Stimulated activated naive B cell treated with anti-CD40 and anti-IgM and Interleukin-4, amounts not matched to agents 10 μg/mL and 1 μg/mL and 100 μg/mL, for 72 hours (primary cell): ENCODE data around the gene RALA.
"Not testable (repeated sequence)": the region's sequence is repeated elsewhere in the genome, so short reads cannot be mapped to it uniquely, and the experiment has no call there.

Source experiments
- ATAC-seq, 2 donors: fragments of 150-1000 bp; cut with Tn5 transposase; replicated peaks; 2 replicates each; pipeline ENCODE4 v1.10.0; 2021; ENCODE audit warnings: moderate library complexity in 1 of 2
- DNase-seq: peaks from one replicate; pipeline ENCODE4 v3.0.0; 2021
- H3K27ac Mint-ChIP-seq: one replicate; pipeline ENCODE4 v1.8.0; 2022; ENCODE audit warnings: mild to moderate bottlenecking, mixed read lengths
- H3K27me3 Mint-ChIP-seq, 2 donors: one replicate each; pipeline ENCODE4 v1.8.0; 2022; ENCODE audit warnings: mixed read lengths in 2 of 2
- H3K36me3 Mint-ChIP-seq, 2 donors: one replicate each; pipeline ENCODE4 v1.8.0; 2022; ENCODE audit warnings: mixed read lengths in 2 of 2, mild to moderate bottlenecking in 1 of 2
- H3K4me1 Mint-ChIP-seq, 2 donors: one replicate each; pipeline ENCODE4 v1.8.0; 2022; ENCODE audit warnings: mixed read lengths in 2 of 2, mild to moderate bottlenecking in 1 of 2
- H3K4me3 Mint-ChIP-seq, 2 donors: one replicate each; pipeline ENCODE4 v1.8.0; 2022; ENCODE audit warnings: mild to moderate bottlenecking in 2 of 2, mixed read lengths in 2 of 2, moderate library complexity in 1 of 2
- H3K9me3 Mint-ChIP-seq, 2 donors: one replicate each; pipeline ENCODE4 v1.8.0; 2022; ENCODE audit warnings: mixed read lengths in 2 of 2, mild to moderate bottlenecking in 1 of 2

RALA gene

DNA sequence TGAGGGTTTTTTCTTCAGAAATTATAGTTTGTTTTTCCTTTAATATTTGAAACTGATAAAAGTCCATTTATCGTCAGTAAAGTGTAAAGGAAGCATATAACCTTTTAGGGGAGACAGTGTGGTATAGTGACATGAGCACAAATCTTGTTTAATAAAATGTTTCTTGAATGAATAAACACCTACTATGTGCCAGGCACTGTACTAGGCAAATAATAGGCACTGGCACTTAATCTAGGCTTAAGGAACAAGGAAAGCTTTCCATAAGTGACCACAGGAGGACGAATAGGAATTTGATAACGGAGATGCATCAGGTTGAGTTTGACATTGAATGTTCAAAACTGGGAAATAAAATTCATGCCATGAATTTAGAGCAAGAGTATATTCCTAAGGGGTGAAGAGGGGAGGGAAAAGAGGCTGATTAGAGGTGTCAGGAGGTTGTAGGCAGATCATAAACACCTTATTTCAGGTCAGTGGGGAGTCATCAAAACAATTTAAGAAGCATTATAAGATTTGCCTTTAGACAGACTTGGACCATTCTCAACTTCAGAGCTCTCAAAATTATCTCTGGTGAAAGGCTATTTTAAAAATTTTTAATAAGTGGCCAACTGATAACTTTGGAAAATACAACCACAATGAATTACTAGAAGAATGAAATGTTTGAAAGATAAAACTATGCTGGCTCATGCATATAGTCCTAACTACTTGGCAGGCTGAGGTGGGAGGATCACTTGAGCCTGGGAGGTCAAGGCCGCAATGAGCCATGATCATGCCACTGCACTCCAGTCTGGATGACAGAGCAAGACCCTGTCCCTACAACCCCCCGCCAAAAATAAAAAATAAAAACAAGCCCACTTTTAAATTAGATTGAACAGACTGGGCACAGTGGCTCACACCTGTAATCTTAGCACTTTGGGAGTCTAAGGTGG is 22.4 kb downstream of the RALA start:
- H3K27me3 Mint-ChIP-seq, result no peaks in the 10 kb centered on the region
- ATAC-seq (no peak), DNase-seq (no peak)
- peaks cover 13 to 34% of the 10 kb centered on the region in 2 donors for H3K36me3 Mint-ChIP-seq
- no peak overlapping the region for H3K27ac Mint-ChIP-seq
- H3K4me1 Mint-ChIP-seq, result peaks cover 28 to 62% of the 10 kb centered on the region in 2 donors
- no peak overlapping the region for H3K4me3 Mint-ChIP-seq
- no peaks in the 10 kb centered on the region for H3K9me3 Mint-ChIP-seq

GRCh38 chr7:39647816-39648215 is 24.4 kb downstream of the RALA start:
- ATAC-seq (peak; percentile 45 to 51), DNase-seq (no peak)
- Mint-ChIP-seq H3K4me3 (no peak overlapping the region), H3K9me3 (no peaks in the 10 kb centered on the region), H3K36me3 (peaks cover 10 to 31% of the 10 kb centered on the region in 2 donors), H3K27me3 (no peaks in the 10 kb centered on the region), H3K4me1 (peaks cover 19 to 48% of the 10 kb centered on the region in 2 donors), H3K27ac (no peak overlapping the region)

GRCh38 chr7:39650676-39651075 is 27.3 kb downstream of the RALA start:
- Mint-ChIP-seq H3K27ac (no peak overlapping the region), H3K27me3 (no peaks in the 10 kb centered on the region), H3K9me3 (peaks cover 0 to 1% of the 10 kb centered on the region in 2 donors), H3K4me1 (peaks cover 17 to 37% of the 10 kb centered on the region in 2 donors), H3K36me3 (peaks cover 16 to 43% of the 10 kb centered on the region in 2 donors), H3K4me3 (no peak overlapping the region)
- ATAC-seq (no peak), DNase-seq (no peak)

DNA sequence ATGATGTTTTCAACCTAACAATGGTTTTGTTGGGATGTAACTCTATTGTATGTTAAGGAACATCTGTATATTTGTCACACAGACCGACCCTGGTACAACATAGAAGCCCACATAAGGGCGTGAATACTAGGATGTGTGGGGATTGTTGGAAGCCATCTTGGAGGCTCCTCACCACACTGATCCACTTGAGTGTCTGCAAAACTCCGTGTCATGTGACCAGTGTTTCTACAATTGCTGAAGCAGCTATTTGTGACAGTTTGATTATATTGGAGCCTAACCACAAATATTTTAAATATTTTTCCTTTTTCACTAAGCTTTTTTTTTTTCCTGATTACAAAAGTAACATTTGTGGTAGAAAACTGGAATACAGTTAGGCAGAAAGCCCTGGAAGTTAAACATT is 27.9 kb downstream of the RALA start:
- no peak for ATAC-seq
- no peak for DNase-seq
- H3K9me3 Mint-ChIP-seq, result peaks cover 0 to 1% of the 10 kb centered on the region in 2 donors
- no peaks in the 10 kb centered on the region for H3K27me3 Mint-ChIP-seq
- H3K36me3 Mint-ChIP-seq, result peaks cover 16 to 44% of the 10 kb centered on the region in 2 donors
- H3K27ac Mint-ChIP-seq, result no peak overlapping the region
- no peak overlapping the region for H3K4me3 Mint-ChIP-seq
- H3K4me1 Mint-ChIP-seq, result peaks cover 17 to 38% of the 10 kb centered on the region in 2 donors

GRCh38 chr7:39656415-39656814 is 33.0 kb downstream of the RALA start:
- Mint-ChIP-seq H3K4me3 (no peak overlapping the region), H3K27me3 (no peaks in the 10 kb centered on the region), H3K4me1 (peaks cover 9 to 26% of the 10 kb centered on the region in 2 donors), H3K27ac (peak overlapping the region; percentile 31), H3K36me3 (peaks cover 29 to 47% of the 10 kb centered on the region in 2 donors), H3K9me3 (peaks cover 1 to 4% of the 10 kb centered on the region in 2 donors)
- ATAC-seq (no peak), DNase-seq (no peak)

DNA sequence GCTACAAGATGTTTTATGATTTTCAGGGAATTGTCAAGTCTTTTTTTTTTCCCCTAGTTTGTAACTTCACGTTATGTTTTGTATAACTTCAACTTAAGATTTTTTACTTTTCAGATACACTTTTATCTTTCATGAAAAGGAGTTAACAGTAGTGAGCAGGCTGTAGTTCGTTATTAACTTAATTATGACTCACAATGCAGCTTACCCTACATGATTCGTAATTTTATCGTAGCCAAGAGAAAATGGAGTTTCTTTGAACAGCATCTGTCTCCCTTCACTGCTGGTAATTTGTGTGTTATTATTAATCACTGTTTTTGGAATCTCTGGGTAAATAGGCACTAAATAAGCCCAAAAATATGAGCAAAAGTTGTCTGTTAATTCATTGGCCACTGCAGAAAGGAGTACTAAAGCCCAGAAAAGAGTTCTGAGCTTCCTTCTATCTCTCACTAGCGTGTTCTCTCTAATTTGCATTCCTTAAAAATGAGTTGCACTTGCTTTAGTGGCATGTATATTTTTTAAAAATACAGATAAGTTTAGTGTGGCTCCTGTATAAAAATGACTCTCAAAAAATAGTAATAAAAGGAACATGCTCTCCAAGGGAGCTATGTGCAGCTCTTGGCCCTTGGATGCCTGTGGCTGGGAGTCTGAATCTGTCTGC is 36.1 kb downstream of the RALA start:
- Mint-ChIP-seq H3K36me3 (peaks cover 52 to 70% of the 10 kb centered on the region in 2 donors), H3K4me3 (no peak overlapping the region)
- no peak for ATAC-seq

GRCh38 chr7:39661960-39662359 is 38.6 kb downstream of the RALA start:
- Mint-ChIP-seq H3K4me3 (no peak overlapping the region), H3K27me3 (no peaks in the 10 kb centered on the region), H3K9me3 (peaks cover 1 to 15% of the 10 kb centered on the region in 2 donors), H3K36me3 (peaks cover 46 to 61% of the 10 kb centered on the region in 2 donors), H3K27ac (no peak overlapping the region), H3K4me1 (peaks cover 27 to 43% of the 10 kb centered on the region in 2 donors)
- DNase-seq (no peak), ATAC-seq (no peak)

More for the DNA sequence above, 36.1 kb downstream of the RALA start:
- Mint-ChIP-seq H3K27me3 (no peaks in the 10 kb centered on the region), H3K27ac (no peak overlapping the region), H3K9me3 (peaks cover 1 to 15% of the 10 kb centered on the region in 2 donors), H3K4me1 (peaks cover 23 to 45% of the 10 kb centered on the region in 2 donors)
- no peak for DNase-seq

GRCh38 chr7:39663263-39663662 is 39.9 kb downstream of the RALA start:
- Mint-ChIP-seq H3K27ac (no peak overlapping the region), H3K4me1 (peaks cover 26 to 42% of the 10 kb centered on the region in 2 donors), H3K9me3 (peaks cover 1 to 15% of the 10 kb centered on the region in 2 donors), H3K36me3 (peaks cover 40 to 57% of the 10 kb centered on the region in 2 donors), H3K27me3 (no peaks in the 10 kb centered on the region), H3K4me3 (no peak overlapping the region)
- DNase-seq (no peak), ATAC-seq (no peak)

DNA sequence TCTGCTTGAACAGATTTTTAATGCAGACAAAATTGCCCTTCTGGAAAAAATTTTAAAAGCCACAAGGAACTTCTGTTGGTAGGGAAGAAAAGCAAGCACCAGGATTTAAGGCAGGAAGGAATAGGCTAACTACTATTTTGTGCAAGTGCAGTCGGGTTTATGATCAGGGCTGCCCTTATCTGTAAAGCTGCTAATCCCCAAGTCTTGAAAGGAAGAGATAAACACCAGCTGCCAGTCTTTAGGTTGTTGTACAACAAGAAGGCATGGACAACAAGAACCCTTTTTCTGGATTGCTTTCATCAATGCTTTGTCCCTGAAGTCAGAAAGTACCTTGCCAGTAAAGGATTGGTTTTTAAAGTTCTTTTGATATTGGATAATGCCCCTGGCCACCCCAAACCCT is 40.7 kb downstream of the RALA start:
- Mint-ChIP-seq H3K27ac (no peak overlapping the region), H3K9me3 (peaks cover 1 to 15% of the 10 kb centered on the region in 2 donors), H3K4me1 (peaks cover 25 to 44% of the 10 kb centered on the region in 2 donors), H3K27me3 (no peaks in the 10 kb centered on the region), H3K4me3 (no peak overlapping the region), H3K36me3 (peaks cover 40 to 58% of the 10 kb centered on the region in 2 donors)
- DNase-seq (no peak), ATAC-seq (no peak)

DNA sequence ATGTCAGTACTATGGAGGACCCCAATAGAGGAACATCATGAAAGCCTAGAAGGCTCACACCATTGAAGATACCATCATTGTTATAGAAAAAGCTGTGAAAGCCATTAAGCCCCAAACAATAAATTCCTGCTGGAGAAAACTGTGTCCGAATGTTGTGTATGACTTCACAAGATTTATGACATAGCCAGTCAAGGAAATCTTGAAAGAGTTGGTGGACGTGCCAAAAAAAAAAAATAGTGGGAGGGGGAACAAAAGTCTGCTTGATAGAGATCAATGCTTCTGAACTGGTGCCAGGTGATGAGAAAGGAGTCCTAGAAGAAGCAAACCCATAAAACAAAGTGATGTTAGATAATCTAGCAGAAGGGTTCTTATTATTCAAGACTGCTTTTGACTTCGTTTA is 41.2 kb downstream of the RALA start:
- Mint-ChIP-seq H3K9me3 (peaks cover 1 to 15% of the 10 kb centered on the region in 2 donors), H3K27me3 (no peaks in the 10 kb centered on the region), H3K4me3 (no peak overlapping the region), H3K27ac (peak overlapping the region; percentile 28), H3K4me1 (peaks cover 26 to 48% of the 10 kb centered on the region in 2 donors), H3K36me3 (peaks cover 42 to 61% of the 10 kb centered on the region in 2 donors)
- ATAC-seq (no peak), DNase-seq (no peak)

DNA sequence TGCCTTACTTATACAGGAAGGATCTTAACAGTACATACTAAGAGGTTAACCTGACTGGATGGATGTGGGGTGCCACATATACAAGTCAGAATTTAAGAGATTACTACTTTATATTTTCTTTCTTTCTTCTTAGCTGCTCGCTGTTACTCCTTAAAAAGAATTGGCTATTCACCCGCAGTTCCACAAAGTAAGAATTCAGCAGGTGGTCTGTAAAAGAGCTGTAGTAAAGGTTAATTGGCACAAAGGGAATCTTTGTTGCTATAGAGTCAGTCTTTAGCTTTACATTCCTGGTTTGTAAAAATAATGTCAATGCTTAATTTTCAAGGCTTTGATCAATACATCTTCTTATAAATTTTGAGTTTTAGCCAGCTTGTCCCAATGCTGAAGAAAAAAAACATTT is 43.2 kb downstream of the RALA start:
- H3K9me3 Mint-ChIP-seq, result peaks cover 1 to 11% of the 10 kb centered on the region in 2 donors
- ATAC-seq (no peak), DNase-seq (no peak)
- H3K4me3 Mint-ChIP-seq, result no peak overlapping the region
- H3K4me1 Mint-ChIP-seq, result peaks cover 25 to 54% of the 10 kb centered on the region in 2 donors
- no peaks in the 10 kb centered on the region for H3K27me3 Mint-ChIP-seq
- peaks cover 30 to 52% of the 10 kb centered on the region in 2 donors for H3K36me3 Mint-ChIP-seq
- H3K27ac Mint-ChIP-seq, result no peak overlapping the region

GRCh38 chr7:39667341-39667923 is 44.1 kb downstream of the RALA start:
- H3K9me3 Mint-ChIP-seq, result peaks cover 1 to 9% of the 10 kb centered on the region in 2 donors
- ATAC-seq (no peak), DNase-seq (no peak)
- no peak overlapping the region for H3K4me3 Mint-ChIP-seq
- H3K27me3 Mint-ChIP-seq, result no peaks in the 10 kb centered on the region
- H3K4me1 Mint-ChIP-seq, result peaks cover 23 to 51% of the 10 kb centered on the region in 2 donors
- no peak overlapping the region for H3K27ac Mint-ChIP-seq
- peaks cover 21 to 44% of the 10 kb centered on the region in 2 donors for H3K36me3 Mint-ChIP-seq

GRCh38 chr7:39668280-39668679 is 44.9 kb downstream of the RALA start:
- peaks cover 16 to 35% of the 10 kb centered on the region in 2 donors for H3K36me3 Mint-ChIP-seq
- not testable (repeated sequence) for H3K4me3 Mint-ChIP-seq, H3K27me3 Mint-ChIP-seq, ATAC-seq, DNase-seq, H3K9me3 Mint-ChIP-seq
- H3K4me1 Mint-ChIP-seq, result peaks cover 17 to 43% of the 10 kb centered on the region in 2 donors
- peak overlapping the region; percentile 14 for H3K27ac Mint-ChIP-seq

DNA sequence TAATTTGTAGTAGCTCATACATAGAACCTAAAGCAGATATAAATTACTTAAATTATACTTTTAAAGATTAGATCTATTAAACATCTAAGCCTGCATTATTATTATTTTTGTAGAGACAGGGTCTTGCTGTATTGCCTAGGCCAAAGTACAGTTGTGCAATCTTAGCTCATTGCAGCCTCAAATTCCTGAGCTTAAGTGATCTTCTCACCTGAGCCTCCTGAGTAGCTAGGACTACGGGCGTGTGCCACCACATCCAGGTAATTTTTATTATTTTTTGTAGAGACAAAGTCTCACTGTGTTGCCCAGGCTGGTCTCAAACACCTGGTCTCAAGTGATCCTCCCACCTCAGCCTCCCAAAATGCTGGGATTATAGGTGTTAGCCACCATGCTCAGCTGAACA is 46.7 kb downstream of the RALA start:
- Mint-ChIP-seq H3K36me3 (peaks cover 4 to 18% of the 10 kb centered on the region in 2 donors), H3K4me3 (no peak overlapping the region), H3K27ac (no peak overlapping the region), H3K4me1 (peaks cover 6 to 25% of the 10 kb centered on the region in 2 donors), H3K27me3 (no peaks in the 10 kb centered on the region), H3K9me3 (no peaks in the 10 kb centered on the region)
- ATAC-seq (no peak), DNase-seq (no peak)
